Measurements from ENCODE around the gene HOXB3.

The HOXB3 gene

DNA sequence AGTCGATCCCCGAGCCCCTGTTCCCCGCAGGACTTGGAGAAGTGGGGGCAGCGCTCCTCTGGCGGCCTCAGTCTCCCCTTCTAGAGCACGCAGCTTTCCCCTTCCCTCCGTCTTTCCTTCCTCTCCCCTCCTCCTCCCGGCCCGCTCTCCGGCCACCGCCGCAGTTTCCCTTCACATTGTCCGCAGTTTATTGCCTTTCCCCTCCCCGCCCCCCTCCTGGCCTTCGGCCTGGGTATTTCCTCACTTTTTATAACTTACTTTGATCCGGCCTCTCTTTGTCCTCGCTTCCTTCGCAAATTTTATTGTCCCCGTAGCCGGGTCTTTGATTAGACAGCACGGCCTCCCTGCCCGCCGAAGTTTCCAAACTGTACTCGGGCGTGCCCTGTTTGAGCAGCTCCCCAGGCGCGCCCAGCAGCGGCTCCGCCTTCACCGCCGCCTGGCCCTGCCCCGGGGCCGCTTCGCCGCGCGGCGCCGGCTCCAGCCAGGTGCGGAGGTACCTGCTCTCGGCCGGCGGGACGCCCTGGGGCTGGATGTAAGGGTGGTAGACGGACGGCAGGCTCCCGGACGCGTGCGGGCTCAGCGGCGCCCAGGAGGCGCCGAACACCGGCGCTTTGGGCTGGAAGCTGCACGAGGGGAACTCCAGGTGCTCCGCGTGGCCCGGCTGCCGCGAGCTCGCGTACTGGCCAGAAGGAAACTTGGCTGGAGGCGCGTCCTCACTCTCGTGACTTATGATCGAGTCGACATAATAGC is 35.6 kb upstream of the HOXB3 start:
- FAIRE-seq, result no peak

DNA sequence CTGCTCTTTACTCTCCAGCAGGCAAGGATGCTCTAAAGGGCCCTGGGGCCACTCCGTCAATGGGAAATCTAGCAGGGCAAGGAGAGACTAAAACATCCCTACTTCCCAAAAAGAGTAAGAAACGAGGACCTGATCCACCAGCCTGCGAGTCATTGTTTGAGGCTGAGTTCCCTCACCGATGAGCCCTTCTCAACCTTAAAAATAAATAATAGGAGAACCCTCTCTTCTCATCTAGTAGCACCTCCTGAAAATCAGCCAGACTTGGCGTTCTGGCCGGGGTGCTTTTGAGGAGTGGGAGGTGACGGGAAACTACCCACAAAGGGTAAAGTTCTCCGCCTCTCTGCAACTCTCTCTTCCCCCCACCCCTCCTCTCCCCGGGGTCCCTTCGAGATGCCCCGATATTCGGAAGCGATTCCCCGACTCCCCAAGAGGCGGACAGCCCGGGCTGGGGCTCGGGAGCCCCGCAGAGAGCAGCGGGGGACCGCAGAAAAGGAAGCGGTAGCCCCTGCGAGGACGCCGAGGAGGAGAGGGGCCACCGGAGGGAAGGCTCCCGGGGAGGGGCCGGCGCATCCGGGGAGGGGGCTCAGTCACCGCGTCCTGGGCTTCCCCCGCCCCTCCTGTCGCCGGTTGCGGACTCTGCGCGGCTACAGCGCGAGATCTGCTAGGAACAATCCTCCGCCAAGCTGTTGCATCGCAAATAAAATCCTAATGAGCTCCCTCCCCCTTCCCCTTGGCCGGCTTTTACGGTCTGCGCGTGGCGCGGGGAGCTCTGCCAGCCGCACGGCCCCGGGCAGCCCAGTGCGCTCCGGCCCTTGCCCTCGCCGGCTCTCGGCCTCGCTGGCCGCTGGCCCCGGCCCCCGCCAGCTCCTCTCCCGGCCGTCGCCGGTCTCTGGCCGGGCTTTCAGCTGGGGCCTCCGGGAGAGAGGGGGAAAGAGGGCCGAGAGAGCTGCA is 34.8 kb upstream of the HOXB3 start:
- FAIRE-seq, result no peak

DNA sequence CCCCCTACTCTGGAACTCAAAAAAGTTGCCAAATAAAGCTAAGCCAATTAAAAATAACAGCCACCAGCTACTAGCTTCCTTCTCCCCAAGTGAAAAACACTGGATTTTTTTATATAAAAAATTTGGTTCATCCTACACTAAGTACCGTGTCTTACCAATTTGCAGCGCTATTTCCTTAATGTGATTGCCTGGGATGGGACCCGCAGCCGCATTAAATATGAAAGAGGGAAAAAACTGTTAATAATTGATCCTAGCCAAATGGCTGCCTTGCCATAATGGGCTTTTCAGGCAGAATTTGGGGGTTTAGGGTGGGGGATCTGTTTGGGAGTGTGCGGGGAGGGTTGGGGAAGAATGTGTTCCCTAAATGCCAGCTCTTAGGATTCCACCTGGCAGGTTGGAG is 34.1 kb upstream of the HOXB3 start:
- no peak for FAIRE-seq

- no peak for FAIRE-seq
Observed at GRCh38 chr17:48623583-48623982, 33.5 kb upstream of the HOXB3 start.

- FAIRE-seq, result no peak
Observed at GRCh38 chr17:48622857-48623256, 32.8 kb upstream of the HOXB3 start.

DNA sequence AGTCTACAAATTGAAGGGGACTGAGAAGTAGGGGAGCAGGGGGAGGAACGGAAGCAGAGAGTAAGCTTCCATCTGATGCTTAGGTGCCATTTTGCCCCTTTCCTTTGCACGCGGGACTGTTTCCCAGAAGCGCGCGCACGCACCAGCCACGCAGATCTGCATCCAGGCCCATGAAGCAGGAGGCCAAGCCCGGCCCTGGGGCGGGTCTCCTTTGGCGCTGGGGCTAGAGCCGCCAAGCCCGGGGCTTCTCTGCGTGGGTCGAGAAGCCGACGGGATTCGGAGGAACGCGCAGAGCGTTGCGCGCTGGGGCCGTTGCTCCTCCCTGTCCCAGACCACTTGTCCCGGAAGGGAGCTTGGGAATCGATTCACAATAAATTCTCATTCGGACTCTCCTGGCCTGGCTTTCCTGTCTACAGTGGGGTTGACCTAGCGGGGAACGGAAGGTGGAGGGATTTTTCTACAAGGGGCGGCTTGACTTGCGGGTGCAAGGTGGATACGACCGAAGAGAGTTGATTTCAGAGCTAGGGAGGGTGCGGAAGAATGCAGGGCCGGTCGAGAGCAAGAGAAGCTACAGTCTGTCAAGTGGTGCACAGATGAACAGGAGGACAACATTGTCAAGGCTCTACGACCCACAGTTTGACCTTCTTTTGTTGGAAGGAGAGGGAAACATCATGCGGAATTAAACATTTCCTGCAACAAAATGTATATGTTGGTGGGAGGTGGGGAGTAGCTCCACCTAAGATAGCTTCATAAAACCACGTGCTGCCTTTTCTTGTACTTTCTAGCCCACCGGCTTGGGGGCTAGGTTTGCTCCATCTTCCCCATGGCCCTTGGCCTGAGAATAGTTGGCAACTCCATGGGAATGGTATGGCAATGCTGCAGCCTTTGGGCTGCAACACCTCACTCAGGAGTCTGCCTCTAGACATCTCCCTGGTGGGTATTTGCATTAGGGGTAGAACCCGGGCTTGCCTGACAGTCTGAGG is 31.7 kb upstream of the HOXB3 start:
- no peak for FAIRE-seq

- no peak for FAIRE-seq
Observed at GRCh38 chr17:48620461-48621139, 30.6 kb upstream of the HOXB3 start.

- FAIRE-seq, result no peak
Observed at GRCh38 chr17:48619826-48620449, 29.9 kb upstream of the HOXB3 start.

- FAIRE-seq, result peak; percentile 82
Observed at GRCh38 chr17:48618256-48618896, 28.3 kb upstream of the HOXB3 start.

DNA sequence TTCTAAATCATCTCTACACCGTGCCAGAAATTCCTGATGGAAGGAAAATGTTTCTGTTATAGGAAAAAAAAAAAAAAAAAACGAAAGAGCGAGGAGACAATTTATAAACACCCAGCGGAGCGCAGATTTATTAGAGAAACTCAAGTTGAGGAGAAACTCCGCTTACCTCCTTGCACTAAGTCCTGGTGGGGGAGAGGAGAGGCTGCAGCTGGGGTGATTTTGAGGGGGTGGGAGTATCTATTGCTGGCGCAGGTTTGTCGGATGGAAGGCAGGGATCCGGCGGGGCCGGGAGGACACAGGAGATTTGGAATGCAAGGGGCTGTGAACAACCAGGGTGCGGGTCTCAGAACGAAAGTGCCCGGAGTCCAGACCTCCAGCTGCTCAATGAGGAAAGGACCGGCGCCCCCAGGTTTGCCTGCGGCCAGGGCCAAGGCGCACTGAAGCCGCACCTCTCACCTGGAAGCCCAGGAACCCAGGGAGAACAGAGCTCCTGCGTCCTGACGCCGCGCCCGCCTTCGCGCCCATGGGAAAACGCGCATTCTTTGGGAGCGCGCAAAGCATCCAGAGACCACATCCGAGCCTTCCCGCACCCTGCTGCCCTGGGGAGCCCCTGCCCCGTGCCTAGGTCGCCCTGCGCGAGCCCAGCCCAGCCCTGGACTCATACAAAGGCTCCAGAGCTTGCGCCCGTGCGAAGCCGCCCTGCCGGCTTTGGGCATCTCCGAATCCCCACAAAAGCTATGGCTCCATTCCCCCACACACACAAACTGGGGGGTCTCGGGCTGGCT is 27.6 kb upstream of the HOXB3 start:
- no peak for FAIRE-seq

- no peak for FAIRE-seq
Observed at GRCh38 chr17:48616717-48617470, 26.9 kb upstream of the HOXB3 start.

GRCh38 chr17:48615963-48616716 is 26.1 kb upstream of the HOXB3 start:
- FAIRE-seq, result no peak

DNA sequence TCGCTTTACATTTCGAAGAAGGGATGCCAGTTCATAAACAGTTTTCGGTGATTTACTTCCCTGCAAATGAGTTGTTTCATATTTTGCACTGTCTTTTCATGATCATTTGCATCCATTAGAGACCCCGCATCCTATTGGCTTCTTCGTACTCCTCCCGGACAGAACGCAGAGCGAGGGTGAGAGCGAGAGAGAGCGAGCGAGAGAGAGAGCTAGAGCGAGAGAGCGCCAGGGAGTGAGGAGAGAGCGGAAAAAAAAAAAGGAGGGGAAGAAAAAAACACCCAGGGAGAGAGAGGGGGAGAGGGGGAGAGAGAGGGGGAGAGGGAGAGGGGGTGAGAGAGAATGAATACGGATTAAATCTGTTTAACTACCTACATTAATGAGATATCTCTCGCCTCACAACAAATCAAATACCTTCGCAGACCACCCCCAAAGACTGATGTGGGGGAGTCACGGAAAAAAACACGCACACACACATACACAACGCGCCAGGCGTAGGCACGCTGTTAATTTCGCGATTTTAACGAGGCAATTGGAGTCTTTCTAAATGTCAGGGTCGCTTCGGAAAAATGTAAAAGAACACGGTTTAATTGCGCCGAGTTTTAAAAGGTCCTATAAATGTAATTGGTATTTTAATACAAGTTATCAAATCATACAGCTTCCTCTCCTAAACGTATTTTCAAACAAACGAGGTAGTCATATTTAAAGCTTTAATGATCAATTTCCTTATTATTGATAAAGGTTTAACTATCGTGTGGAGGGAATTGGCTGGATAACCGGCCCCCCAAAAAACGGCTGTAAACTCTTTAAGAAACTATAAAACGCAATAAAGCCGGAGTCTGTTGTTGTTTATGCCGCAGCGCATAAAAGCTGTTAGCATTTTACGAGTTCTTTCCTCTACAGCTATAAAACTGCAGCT is 25.3 kb upstream of the HOXB3 start, which contains the start of gene HOXB8:
TSS of gene HOXB8 (minus strand) at position 246 of the 916 bp plus-strand sequence. CDS start 588 bp downstream, outside the sequence.
- no peak for FAIRE-seq

GRCh38 chr17:48613862-48614694 is 24.0 kb upstream of the HOXB3 start:
- no peak for FAIRE-seq

DNA sequence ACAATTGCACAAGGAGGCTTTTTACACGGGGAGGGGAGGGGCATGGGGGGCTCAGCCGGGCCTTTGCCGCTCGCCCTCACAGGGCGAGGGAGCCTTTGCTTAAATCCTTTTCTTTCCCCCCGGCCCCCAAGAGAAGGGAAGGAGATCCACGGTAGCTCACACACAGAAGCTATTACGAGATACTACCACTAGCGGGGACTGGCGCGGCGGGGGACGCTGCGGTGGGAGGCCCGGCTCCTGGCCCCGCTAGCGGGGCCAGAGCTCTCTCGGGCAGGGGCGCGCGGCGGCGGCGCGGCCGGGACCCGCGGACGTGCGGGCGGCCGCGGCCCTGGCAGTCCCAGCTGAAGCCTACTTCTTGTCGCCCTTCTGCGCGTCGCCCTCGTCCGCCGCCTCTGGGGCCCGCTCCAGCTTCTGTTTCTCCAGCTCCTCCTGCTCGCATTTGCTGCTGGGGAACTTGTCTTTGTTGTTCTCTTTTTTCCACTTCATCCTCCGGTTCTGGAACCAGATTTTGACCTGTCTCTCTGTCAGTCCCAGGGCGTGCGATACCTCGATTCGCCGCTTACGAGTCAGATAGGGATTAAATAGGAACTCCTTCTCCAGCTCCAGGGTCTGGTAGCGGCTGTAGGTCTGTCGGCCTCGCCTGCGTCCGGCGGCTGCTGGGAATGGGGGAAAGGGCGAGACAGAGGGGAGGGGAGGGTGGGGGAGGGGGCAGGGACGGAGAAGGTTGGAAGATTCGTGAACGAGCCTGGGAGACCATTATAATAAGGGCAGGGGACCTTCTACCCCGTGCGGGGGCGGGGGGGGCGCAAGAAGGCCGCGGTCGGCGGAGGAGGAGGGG is 23.0 kb upstream of the HOXB3 start:
- FAIRE-seq, result no peak

DNA sequence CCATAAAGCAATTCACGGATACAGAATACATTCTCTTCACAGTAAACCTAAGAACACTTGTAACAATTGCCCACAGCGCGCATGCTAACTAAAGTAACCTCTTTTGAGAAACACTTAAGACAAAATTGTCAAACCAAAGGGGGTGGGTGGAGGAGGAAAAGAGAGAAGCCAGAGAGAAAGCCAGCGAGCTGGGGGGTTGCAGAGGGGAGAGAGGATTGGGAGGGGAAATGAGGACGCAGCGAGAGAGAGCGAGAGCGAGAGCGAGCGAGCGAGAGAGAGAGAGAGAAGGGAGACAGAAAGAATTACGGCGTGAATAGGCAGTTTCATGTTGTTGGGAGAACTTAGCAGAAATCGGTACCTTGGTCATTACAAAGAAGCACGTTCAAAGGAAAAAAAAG is 22.4 kb upstream of the HOXB3 start:
- no peak for FAIRE-seq
